Transverse colon (tissue), 4 donors: ENCODE data around the gene ESR1. TPM values are rescaled to one million over a fixed set of nuclear protein-coding genes. Genes with fewer than 3 reads are reported as not detected.
A peak's percentile ranks its signal among the peaks of the same experiment; 100 is the strongest.

Source experiments
- DNase-seq: peaks from one replicate; pipeline ENCODE4 v3.0.0-alpha.2; 2019
- H3K27ac ChIP-seq, 4 donors: fragments of 200-600 bp; sonication (generic); 2 replicates each; pipeline ENCODE4 v1.5.1; 2016 to 2018; ENCODE audit warnings: inconsistent platforms in 4 of 4
- H3K27me3 ChIP-seq: fragments of 200-600 bp; sonication (generic); 2 replicates; pipeline ENCODE4 v1.5.1; 2017; ENCODE audit warnings: inconsistent platforms
- H3K36me3 ChIP-seq, 4 donors: fragments of 200-600 bp; sonication (generic); 2 replicates each; pipeline ENCODE4 v1.5.1; 2017 to 2019; ENCODE audit warnings: inconsistent platforms in 4 of 4
- H3K4me1 ChIP-seq, 4 donors: fragments of 200-600 bp; sonication (generic); 2 replicates each; pipeline ENCODE4 v1.5.1; 2017 to 2020; ENCODE audit warnings: inconsistent platforms in 4 of 4
- H3K4me3 ChIP-seq, 4 donors: fragments of 200-600 bp; sonication (generic); 1 replicate in 1 of 4; 2 replicates in 3 of 4; pipeline versions ENCODE4 v1.5.1 to v1.6.1; 2017 to 2019; ENCODE audit warnings: inconsistent platforms in 4 of 4
- H3K9me3 ChIP-seq, 2 donors: fragments of 200-600 bp; sonication (generic); 2 replicates each; pipeline ENCODE4 v1.5.1; 2017 to 2019; ENCODE audit warnings: inconsistent platforms in 2 of 2
- CTCF ChIP-seq, 5 experiments: fragments of 200-600 bp in 3 of 5; fragments of 450-650 bp in 2 of 5; sonication (generic) in 3 of 5; IDR thresholded peaks; 1 replicate in 2 of 5; 2 replicates in 3 of 5; pipeline ENCODE4 v1.5.1; 2016 to 2017; ENCODE audit warnings: antibody characterized with exemption in 5 of 5, inconsistent platforms in 3 of 5, mild to moderate bottlenecking in 2 of 5, moderate library complexity in 1 of 5
- EP300 ChIP-seq: sonication (generic); formaldehyde crosslinking; IDR thresholded peaks from one replicate; pipeline ENCODE4 v1.6.1; 2017; ENCODE audit warnings: antibody characterized with exemption, low read depth
- POLR2A ChIP-seq: fragments of 450-650 bp; IDR thresholded peaks from one replicate; pipeline ENCODE4 v1.6.1; 2016; ENCODE audit warnings: antibody characterized with exemption, mild to moderate bottlenecking, moderate library complexity
- POLR2AphosphoS5 ChIP-seq, 3 donors: sonication (generic); formaldehyde crosslinking; IDR thresholded peaks; one replicate each; pipeline ENCODE4 v1.6.1; 2016; ENCODE audit warnings: antibody characterized with exemption in 3 of 3
- WGBS, 2 donors: methylation state at CpG; one replicate each; pipeline ENCODE4 v1.1.5; 2018; ENCODE audit warnings: low coverage in 1 of 2; 5-methylcytosine and 5-hydroxymethylcytosine counted together
- in situ Hi-C, 4 donors: fragments of 200-750 bp; cut with MboI; loops; one replicate each; pipeline versions ENCODE4 v1.15.0 to v1.15.1; 2017; ENCODE audit warnings: low sequenced_read_pairs in 3 of 4, low pct_ligation_motif_present in 1 of 4, low pct_unique_long_range_greater_than_20kb in 1 of 4
- intact Hi-C: fragments of 100-400 bp; cut with DNase I; formaldehyde crosslinking; loops from one replicate; pipeline ENCODE4 v1.15.1; 2023; ENCODE audit warnings: low total_unique reads
- total RNA-seq, 4 donors: library from RNA; depleted of rRNA; stranded (reverse); fragments of >200 nt; gene quantifications; one replicate each; pipeline ENCODE4 v1.1.0, GENCODE V29; 2016

Gene ESR1
- total RNA-seq, 4 donors from 2014 or later: 0.37 to 0.48 (median 0.41) TPM; not detected in 1

- peaks cover 0 to 18% (median 11%) of the 10 kb centered on the region in 4 donors for H3K4me1 ChIP-seq
- in situ Hi-C loops (no loop called here), intact Hi-C loops (no loop called here)
- H3K27me3 ChIP-seq: peaks cover 50% of the 10 kb centered on the region
- no peak for DNase-seq
- no peak overlapping the region for H3K27ac ChIP-seq
- 17 to 24% methylated on average over 5 to 20 of the region's 20 CpGs for WGBS, 2 donors
- TF ChIP-seq CTCF (IDR thresholded peaks at IDR 0.05) (no peak), POLR2AphosphoS5 (IDR thresholded peaks at IDR 0.05) (no peak), POLR2A (no peak), EP300 (no peak)
- peak overlapping the region in 2 of 4 donors; percentile 28 to 48 for H3K4me3 ChIP-seq
- H3K9me3 ChIP-seq: no peaks in the 10 kb centered on the region
- H3K36me3 ChIP-seq: no peaks in the 10 kb centered on the region
Measured at GRCh38 chr6:151806757-151807512, 547 bp upstream of the ESR1 start.

GRCh38 chr6:151808371-151809241 is 1.1 kb downstream of the ESR1 start:
- in situ Hi-C loops: no loop called here
- DNase-seq: no peak

GRCh38 chr6:151811081-151811480 is 3.6 kb downstream of the ESR1 start:
- TF ChIP-seq CTCF (IDR thresholded peaks at IDR 0.05) (no peak), POLR2A (no peak), POLR2AphosphoS5 (IDR thresholded peaks at IDR 0.05) (no peak), EP300 (no peak)
- Histone ChIP-seq H3K4me3 (no peak overlapping the region), H3K27me3 (peaks cover 50% of the 10 kb centered on the region), H3K4me1 (peaks cover 0 to 18% (median 11%) of the 10 kb centered on the region in 4 donors), H3K36me3 (no peaks in the 10 kb centered on the region), H3K9me3 (no peaks in the 10 kb centered on the region), H3K27ac (no peak overlapping the region)
- DNase-seq: no peak
- 58 to 59% methylated on average over 2 of the region's 2 CpGs for WGBS, 2 donors
- in situ Hi-C loops: no loop called here
- intact Hi-C loops: no loop called here

More at GRCh38 chr6:151808371-151809241, 1.1 kb downstream of the ESR1 start:
- no peaks in the 10 kb centered on the region for H3K9me3 ChIP-seq
- TF ChIP-seq CTCF (IDR thresholded peaks at IDR 0.05) (no peak), EP300 (no peak), POLR2A (no peak)
- H3K4me1 ChIP-seq: peaks cover 0 to 18% (median 11%) of the 10 kb centered on the region in 4 donors
- H3K4me3 ChIP-seq: peak overlapping the region in 3 of 4 donors; percentile 24 to 48 (median 28)
- H3K27me3 ChIP-seq: peaks cover 57% of the 10 kb centered on the region
- intact Hi-C loops: no loop called here
- no peak overlapping the region for H3K27ac ChIP-seq
- H3K36me3 ChIP-seq: no peaks in the 10 kb centered on the region
- 15 to 50% methylated on average over 9 to 60 of the region's 60 CpGs for WGBS, 2 donors

GRCh38 chr6:151813858-151814257 is 6.4 kb downstream of the ESR1 start:
- TF ChIP-seq POLR2AphosphoS5 (IDR thresholded peaks at IDR 0.05) (no peak), EP300 (no peak), CTCF (IDR thresholded peaks at IDR 0.05) (no peak), POLR2A (no peak)
- no peak overlapping the region for H3K4me3 ChIP-seq
- no peak overlapping the region for H3K27ac ChIP-seq
- no peaks in the 10 kb centered on the region for H3K36me3 ChIP-seq
- in situ Hi-C loops (no loop called here), intact Hi-C loops (no loop called here)
- H3K4me1 ChIP-seq: no peaks in the 10 kb centered on the region
- DNase-seq: no peak
- H3K9me3 ChIP-seq: no peaks in the 10 kb centered on the region
- 80 to 87% methylated on average over 6 to 7 of the region's 7 CpGs for WGBS, 2 donors
- peaks cover 27% of the 10 kb centered on the region for H3K27me3 ChIP-seq
